HEK293 (cell line): ENCODE results near the gene FAAH.
A peak's percentile ranks its signal among the peaks of the same experiment; 100 is the strongest.

Source experiments
- CTCF ChIA-PET: fragments of 350-600 bp; formaldehyde crosslinking; extraction: SDS; loops from one replicate; lab custom pipeline; 2021; ENCODE audit warnings: antibody characterized with exemption; lab: Yijun Ruan, JAX
- POLR2A ChIA-PET: fragments of 300-600 bp; formaldehyde crosslinking; extraction: SDS; loops from one replicate; lab custom pipeline; 2020; ENCODE audit warnings: antibody characterized with exemption, inconsistent platforms; lab: Yijun Ruan, JAX
- H3K27ac ChIP-seq: fragments of 200-500 bp; sonication (Bioruptor generic); 2 replicates; pipeline ENCODE4 v1.5.1; 2014; ENCODE audit warnings: low read depth, low read length, control low read depth, inconsistent platforms; ENCODE audit errors: extremely low read depth
- H3K36me3 ChIP-seq, 2 experiments: fragments of 200-500 bp in 1 of 2; sonication (Bioruptor generic) in 1 of 2; 1 replicate in 1 of 2; 2 replicates in 1 of 2; pipeline ENCODE4 v1.5.1; 2014 to 2017; ENCODE audit warnings: inconsistent platforms in 2 of 2, low read length in 2 of 2; ENCODE audit not compliant: control insufficient read depth in 2 of 2, insufficient read depth in 1 of 2
- H3K4me1 ChIP-seq: fragments of 200-500 bp; sonication (Bioruptor generic); 2 replicates; pipeline ENCODE4 v1.5.1; 2014; ENCODE audit warnings: mild to moderate bottlenecking, low read length, inconsistent platforms; ENCODE audit not compliant: control insufficient read depth, insufficient read depth
- H3K4me3 ChIP-seq: 2 replicates; pipeline ENCODE4 v1.5.1; 2011; ENCODE audit warnings: low read depth, mild to moderate bottlenecking, control low read depth, low read length, moderate library complexity
- H3K9me3 ChIP-seq: fragments of 200-500 bp; sonication (Bioruptor generic); 2 replicates; pipeline ENCODE4 v1.5.1; 2014; ENCODE audit warnings: low read depth, low read length, inconsistent platforms; ENCODE audit not compliant: control insufficient read depth, insufficient read depth
- EGR2 ChIP-seq: fragments of 450-650 bp; formaldehyde crosslinking; IDR thresholded peaks from 2 replicates; pipeline ENCODE4 v1.5.1; 2016; ENCODE audit warnings: low read depth, missing biosample characterization, missing genetic modification characterization
- HOXD13 ChIP-seq: sonication (generic); formaldehyde crosslinking; IDR thresholded peaks from 2 replicates; pipeline ENCODE4 v1.8.0; 2022; ENCODE audit warnings: missing genetic modification reagents, borderline replicate concordance
- SALL2 ChIP-seq: fragments of 450-650 bp; formaldehyde crosslinking; IDR thresholded peaks from 2 replicates; pipeline ENCODE4 v1.5.0; 2017; ENCODE audit warnings: missing biosample characterization, mild to moderate bottlenecking, missing genetic modification characterization, borderline replicate concordance
- ZBTB17 ChIP-seq: fragments of 450-650 bp; formaldehyde crosslinking; IDR thresholded peaks from 2 replicates; pipeline ENCODE4 v1.5.1; 2016; ENCODE audit warnings: missing biosample characterization, missing genetic modification characterization
- ZFHX2 ChIP-seq: fragments of 450-650 bp; formaldehyde crosslinking; conservative IDR thresholded peaks from 2 replicates; pipeline ENCODE4 v1.5.1; 2016; ENCODE audit warnings: missing biosample characterization, missing genetic modification characterization
- ZNF169 ChIP-seq: fragments of 450-650 bp; formaldehyde crosslinking; IDR thresholded peaks from 2 replicates; pipeline ENCODE4 v1.5.1; 2016; ENCODE audit warnings: missing biosample characterization, missing genetic modification characterization
- ZNF2 ChIP-seq: fragments of 450-650 bp; formaldehyde crosslinking; IDR thresholded peaks from 2 replicates; pipeline ENCODE4 v1.5.1; 2016; ENCODE audit warnings: missing biosample characterization, missing genetic modification characterization
- ZNF274 ChIP-seq, 2 experiments: fragments of 200-500 bp in 1 of 2; fragments of 450-650 bp in 1 of 2; sonication (Bioruptor generic) in 1 of 2; formaldehyde crosslinking in 1 of 2; IDR thresholded peaks; 2 replicates each; pipeline versions ENCODE4 v1.5.1 to v1.6.1; 2014 to 2016; ENCODE audit warnings: borderline replicate concordance in 1 of 2, inconsistent platforms in 1 of 2, low read length in 1 of 2, missing biosample characterization in 1 of 2, missing genetic modification characterization in 1 of 2
- ZNF366 ChIP-seq: fragments of 450-650 bp; formaldehyde crosslinking; conservative IDR thresholded peaks from 2 replicates; pipeline ENCODE4 v1.5.1; 2016; ENCODE audit warnings: missing biosample characterization, missing genetic modification characterization
- ZNF391 ChIP-seq: fragments of 450-650 bp; formaldehyde crosslinking; IDR thresholded peaks from 2 replicates; pipeline ENCODE4 v1.5.1; 2016; ENCODE audit warnings: low read depth, missing biosample characterization, missing genetic modification characterization, borderline replicate concordance
- ZNF510 ChIP-seq: fragments of 450-650 bp; formaldehyde crosslinking; IDR thresholded peaks from 2 replicates; pipeline ENCODE4 v1.5.1; 2018; ENCODE audit warnings: mild to moderate bottlenecking, missing genetic modification characterization, missing biosample characterization; ENCODE audit not compliant: insufficient replicate concordance
- ZNF623 ChIP-seq: fragments of 450-650 bp; formaldehyde crosslinking; IDR thresholded peaks from 2 replicates; pipeline ENCODE4 v1.5.1; 2016; ENCODE audit warnings: missing biosample characterization, missing genetic modification characterization
- ZNF837 ChIP-seq: fragments of 450-650 bp; formaldehyde crosslinking; IDR thresholded peaks from 2 replicates; pipeline ENCODE4 v1.5.1; 2016; ENCODE audit warnings: missing biosample characterization, missing genetic modification characterization
- ZSCAN30 ChIP-seq: fragments of 450-650 bp; IDR thresholded peaks from 2 replicates; pipeline ENCODE4 v1.5.1; 2018; ENCODE audit warnings: missing biosample characterization, mild to moderate bottlenecking, missing genetic modification characterization, moderate library complexity
- TF ChIP-seq, protein P1 (sequence below): fragments of 450-650 bp; IDR thresholded peaks from 2 replicates; pipeline ENCODE4 v1.5.1; 2018; ENCODE audit warnings: missing biosample characterization, mild to moderate bottlenecking, missing genetic modification characterization
- TF ChIP-seq, protein P2 (sequence below): fragments of 450-650 bp; formaldehyde crosslinking; optimal IDR thresholded peaks from 2 replicates; pipeline ENCODE3; 2016; ENCODE audit warnings: missing biosample characterization, mild to moderate bottlenecking, missing genetic modification characterization
- TF ChIP-seq, protein P3 (sequence below): fragments of 450-650 bp; formaldehyde crosslinking; IDR thresholded peaks from 2 replicates; pipeline ENCODE4 v1.5.1; 2016; ENCODE audit warnings: missing biosample characterization, missing genetic modification characterization
- TF ChIP-seq, protein P4 (sequence below): fragments of 450-650 bp; formaldehyde crosslinking; IDR thresholded peaks from 2 replicates; pipeline ENCODE4 v1.5.1; 2016; ENCODE audit warnings: missing biosample characterization, missing genetic modification characterization, low read depth

The FAAH gene

DNA sequence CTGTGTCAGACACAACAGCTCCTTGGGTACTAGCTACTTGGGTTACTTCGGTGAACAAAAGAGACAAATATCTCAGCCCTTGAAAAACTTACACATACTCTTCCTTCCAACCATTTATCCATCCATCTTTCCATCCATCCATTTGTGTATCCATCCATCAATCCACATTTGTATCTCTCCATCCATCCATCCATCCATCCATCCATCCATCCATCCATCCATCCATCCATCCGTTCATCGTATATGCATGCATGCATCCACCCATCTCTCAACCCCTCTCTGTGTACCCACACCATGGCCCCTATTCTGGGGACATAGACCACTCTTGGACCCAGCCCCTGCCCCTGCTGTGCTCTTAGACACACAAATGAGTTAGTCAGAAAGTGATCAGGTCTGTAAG lies 40.2 kb downstream of the FAAH start:
- TF ChIP-seq ZNF169 (tag by site-specific recombination) (no peak), ZNF366 (peak; percentile 98), ZBTB17 (tag by site-specific recombination) (peak; percentile 75; the same call in 1 of the 2 replicates)
- ChIA-PET POLR2A (no interaction called here), CTCF (interaction anchor here (0.9 to 4.1 kb wide), 6 partner anchors 12 to 118 kb away, joined by 3 to 24 read pairs (median 4); no protein-coding TSS in a partner anchor)
- Histone ChIP-seq H3K4me3 (no peak overlapping the region), H3K9me3 (no peaks in the 10 kb centered on the region), H3K36me3 (no peaks in the 10 kb centered on the region), H3K4me1 (no peaks in the 10 kb centered on the region), H3K27ac (no peak overlapping the region)

DNA sequence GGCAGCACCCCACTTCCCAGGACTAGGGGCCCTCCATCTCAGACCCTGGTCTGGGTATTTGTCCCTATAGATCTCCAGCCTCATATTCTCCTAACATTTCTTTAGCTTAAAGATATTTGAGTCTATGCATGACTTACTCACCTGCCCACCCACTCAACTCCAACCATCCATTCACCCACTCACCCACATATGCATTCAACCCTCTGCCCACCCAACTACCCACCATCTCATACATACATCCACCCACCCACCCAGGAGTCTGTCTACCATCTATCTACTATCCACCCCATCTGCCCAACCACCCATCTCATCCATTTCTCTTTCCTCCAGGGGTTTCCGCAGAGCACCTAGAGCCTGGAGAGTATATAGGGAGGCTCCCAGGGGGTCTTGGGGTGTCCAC lies 42.7 kb downstream of the FAAH start:
- Histone ChIP-seq H3K27ac (no peak overlapping the region), H3K4me3 (no peak overlapping the region), H3K9me3 (no peaks in the 10 kb centered on the region), H3K4me1 (no peaks in the 10 kb centered on the region), H3K36me3 (no peaks in the 10 kb centered on the region)
- ChIA-PET POLR2A (no interaction called here), CTCF (interaction anchor here (0.7 to 1.4 kb wide), 2 partner anchors 10 to 99 kb away, joined by 3 to 5 read pairs; no protein-coding TSS in a partner anchor)
- TF ChIP-seq HOXD13 (CRISPR knock-in tag): no peak
- no peak for TF ChIP-seq ZSCAN30 (tag by site-specific recombination)
- peak; percentile 97 for TF ChIP-seq ZFHX2
- TF ChIP-seq EGR2 (tag by site-specific recombination): peak; percentile 99

DNA sequence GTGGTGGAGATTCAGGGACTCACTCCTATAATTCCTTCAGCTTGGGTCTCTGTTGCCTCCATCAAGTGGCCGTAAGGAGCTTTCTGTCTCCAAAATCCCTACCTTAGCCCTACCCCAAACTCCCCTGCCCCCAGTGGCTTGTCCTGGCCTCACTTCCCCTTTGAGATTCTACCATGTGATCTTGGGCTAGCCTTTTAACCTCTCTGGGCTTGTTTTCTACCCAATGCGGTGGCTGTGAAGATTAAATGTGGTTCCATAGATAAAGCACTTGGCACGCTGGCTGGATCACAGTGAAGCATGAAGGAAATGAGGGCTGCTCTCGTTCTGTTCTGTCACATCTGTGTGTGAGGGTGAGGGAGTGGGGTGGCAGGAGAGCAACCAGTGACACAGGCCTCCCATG lies 43.6 kb downstream of the FAAH start:
- Histone ChIP-seq H3K27ac (no peak overlapping the region), H3K36me3 (no peaks in the 10 kb centered on the region), H3K9me3 (no peaks in the 10 kb centered on the region), H3K4me3 (no peak overlapping the region), H3K4me1 (no peaks in the 10 kb centered on the region)
- CTCF ChIA-PET: interaction anchor here (0.5 to 1.4 kb wide), 3 partner anchors 9 to 163 kb away, joined by 3 to 5 read pairs (median 5); no protein-coding TSS in a partner anchor
- POLR2A ChIA-PET: no interaction called here
- no peak for TF ChIP-seq ZNF510
- no peak for TF ChIP-seq ZNF391
- TF ChIP-seq, protein P1, sequence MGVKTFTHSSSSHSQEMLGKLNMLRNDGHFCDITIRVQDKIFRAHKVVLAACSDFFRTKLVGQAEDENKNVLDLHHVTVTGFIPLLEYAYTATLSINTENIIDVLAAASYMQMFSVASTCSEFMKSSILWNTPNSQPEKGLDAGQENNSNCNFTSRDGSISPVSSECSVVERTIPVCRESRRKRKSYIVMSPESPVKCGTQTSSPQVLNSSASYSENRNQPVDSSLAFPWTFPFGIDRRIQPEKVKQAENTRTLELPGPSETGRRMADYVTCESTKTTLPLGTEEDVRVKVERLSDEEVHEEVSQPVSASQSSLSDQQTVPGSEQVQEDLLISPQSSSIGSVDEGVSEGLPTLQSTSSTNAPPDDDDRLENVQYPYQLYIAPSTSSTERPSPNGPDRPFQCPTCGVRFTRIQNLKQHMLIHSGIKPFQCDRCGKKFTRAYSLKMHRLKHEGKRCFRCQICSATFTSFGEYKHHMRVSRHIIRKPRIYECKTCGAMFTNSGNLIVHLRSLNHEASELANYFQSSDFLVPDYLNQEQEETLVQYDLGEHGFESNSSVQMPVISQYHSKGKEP (tag by site-specific recombination): no peak
- no peak for TF ChIP-seq ZNF837
- TF ChIP-seq ZNF274 (IDR thresholded peaks at IDR 0.05; ENCODE audit: low read length): no peak
- TF ChIP-seq ZNF274 (tag by site-specific recombination; IDR thresholded peaks at IDR 0.05; ENCODE audit: borderline replicate concordance): no peak
- TF ChIP-seq ZBTB17 (tag by site-specific recombination): no peak
- TF ChIP-seq, protein P2, sequence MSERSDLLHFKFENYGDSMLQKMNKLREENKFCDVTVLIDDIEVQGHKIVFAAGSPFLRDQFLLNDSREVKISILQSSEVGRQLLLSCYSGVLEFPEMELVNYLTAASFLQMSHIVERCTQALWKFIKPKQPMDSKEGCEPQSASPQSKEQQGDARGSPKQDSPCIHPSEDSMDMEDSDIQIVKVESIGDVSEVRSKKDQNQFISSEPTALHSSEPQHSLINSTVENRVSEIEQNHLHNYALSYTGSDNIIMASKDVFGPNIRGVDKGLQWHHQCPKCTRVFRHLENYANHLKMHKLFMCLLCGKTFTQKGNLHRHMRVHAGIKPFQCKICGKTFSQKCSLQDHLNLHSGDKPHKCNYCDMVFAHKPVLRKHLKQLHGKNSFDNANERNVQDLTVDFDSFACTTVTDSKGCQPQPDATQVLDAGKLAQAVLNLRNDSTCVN (tag by site-specific recombination): no peak
- TF ChIP-seq, protein P3, sequence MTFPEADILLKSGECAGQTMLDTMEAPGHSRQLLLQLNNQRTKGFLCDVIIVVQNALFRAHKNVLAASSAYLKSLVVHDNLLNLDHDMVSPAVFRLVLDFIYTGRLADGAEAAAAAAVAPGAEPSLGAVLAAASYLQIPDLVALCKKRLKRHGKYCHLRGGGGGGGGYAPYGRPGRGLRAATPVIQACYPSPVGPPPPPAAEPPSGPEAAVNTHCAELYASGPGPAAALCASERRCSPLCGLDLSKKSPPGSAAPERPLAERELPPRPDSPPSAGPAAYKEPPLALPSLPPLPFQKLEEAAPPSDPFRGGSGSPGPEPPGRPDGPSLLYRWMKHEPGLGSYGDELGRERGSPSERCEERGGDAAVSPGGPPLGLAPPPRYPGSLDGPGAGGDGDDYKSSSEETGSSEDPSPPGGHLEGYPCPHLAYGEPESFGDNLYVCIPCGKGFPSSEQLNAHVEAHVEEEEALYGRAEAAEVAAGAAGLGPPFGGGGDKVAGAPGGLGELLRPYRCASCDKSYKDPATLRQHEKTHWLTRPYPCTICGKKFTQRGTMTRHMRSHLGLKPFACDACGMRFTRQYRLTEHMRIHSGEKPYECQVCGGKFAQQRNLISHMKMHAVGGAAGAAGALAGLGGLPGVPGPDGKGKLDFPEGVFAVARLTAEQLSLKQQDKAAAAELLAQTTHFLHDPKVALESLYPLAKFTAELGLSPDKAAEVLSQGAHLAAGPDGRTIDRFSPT: no peak
- TF ChIP-seq, protein P4, sequence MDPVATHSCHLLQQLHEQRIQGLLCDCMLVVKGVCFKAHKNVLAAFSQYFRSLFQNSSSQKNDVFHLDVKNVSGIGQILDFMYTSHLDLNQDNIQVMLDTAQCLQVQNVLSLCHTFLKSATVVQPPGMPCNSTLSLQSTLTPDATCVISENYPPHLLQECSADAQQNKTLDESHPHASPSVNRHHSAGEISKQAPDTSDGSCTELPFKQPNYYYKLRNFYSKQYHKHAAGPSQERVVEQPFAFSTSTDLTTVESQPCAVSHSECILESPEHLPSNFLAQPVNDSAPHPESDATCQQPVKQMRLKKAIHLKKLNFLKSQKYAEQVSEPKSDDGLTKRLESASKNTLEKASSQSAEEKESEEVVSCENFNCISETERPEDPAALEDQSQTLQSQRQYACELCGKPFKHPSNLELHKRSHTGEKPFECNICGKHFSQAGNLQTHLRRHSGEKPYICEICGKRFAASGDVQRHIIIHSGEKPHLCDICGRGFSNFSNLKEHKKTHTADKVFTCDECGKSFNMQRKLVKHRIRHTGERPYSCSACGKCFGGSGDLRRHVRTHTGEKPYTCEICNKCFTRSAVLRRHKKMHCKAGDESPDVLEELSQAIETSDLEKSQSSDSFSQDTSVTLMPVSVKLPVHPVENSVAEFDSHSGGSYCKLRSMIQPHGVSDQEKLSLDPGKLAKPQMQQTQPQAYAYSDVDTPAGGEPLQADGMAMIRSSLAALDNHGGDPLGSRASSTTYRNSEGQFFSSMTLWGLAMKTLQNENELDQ (tag by site-specific recombination): no peak
- no peak for TF ChIP-seq ZNF623 (tag by site-specific recombination)
- TF ChIP-seq SALL2 (tag by site-specific recombination): no peak
- TF ChIP-seq ZNF2: no peak
